22Rv1 (cell line): ENCODE measurements around the gene PLXNA2.

Source experiments
- ZFX ChIP-seq: fragments of 450-650 bp; IDR thresholded peaks from 2 replicates; pipeline ENCODE4 v1.6.1; 2017; ENCODE audit warnings: antibody characterized with exemption, borderline replicate concordance
- TF ChIP-seq, protein P1 (sequence below): fragments of 450-650 bp; IDR thresholded peaks from 2 replicates; pipeline ENCODE4 v1.5.1; 2017; ENCODE audit warnings: mild to moderate bottlenecking

DNA sequence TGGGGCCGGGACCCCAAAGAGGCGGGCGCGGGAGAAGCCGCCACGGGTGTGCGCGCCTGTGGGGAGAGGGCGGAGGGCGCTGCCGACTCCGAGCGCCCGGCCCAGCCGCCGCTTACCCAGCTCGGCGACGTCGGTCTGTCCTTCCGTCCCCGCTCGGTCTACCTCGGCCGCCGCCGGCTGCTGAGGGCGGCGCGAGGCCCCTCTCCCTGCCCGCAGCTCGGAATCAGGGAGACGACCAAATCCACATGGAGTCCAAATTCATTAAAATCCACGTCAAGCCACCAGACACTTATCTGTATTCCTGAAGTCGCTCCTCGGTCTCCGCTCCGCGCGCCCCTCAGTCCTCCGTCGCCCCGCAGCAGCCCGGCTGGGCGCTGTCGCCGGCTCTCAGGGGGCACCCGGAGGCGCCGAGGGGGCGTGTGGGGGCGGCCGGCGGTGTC is 637 bp downstream of the PLXNA2 start:
- TF ChIP-seq, protein P1, sequence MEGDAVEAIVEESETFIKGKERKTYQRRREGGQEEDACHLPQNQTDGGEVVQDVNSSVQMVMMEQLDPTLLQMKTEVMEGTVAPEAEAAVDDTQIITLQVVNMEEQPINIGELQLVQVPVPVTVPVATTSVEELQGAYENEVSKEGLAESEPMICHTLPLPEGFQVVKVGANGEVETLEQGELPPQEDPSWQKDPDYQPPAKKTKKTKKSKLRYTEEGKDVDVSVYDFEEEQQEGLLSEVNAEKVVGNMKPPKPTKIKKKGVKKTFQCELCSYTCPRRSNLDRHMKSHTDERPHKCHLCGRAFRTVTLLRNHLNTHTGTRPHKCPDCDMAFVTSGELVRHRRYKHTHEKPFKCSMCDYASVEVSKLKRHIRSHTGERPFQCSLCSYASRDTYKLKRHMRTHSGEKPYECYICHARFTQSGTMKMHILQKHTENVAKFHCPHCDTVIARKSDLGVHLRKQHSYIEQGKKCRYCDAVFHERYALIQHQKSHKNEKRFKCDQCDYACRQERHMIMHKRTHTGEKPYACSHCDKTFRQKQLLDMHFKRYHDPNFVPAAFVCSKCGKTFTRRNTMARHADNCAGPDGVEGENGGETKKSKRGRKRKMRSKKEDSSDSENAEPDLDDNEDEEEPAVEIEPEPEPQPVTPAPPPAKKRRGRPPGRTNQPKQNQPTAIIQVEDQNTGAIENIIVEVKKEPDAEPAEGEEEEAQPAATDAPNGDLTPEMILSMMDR, result peak; percentile 31; the same call in 1 of the 2 replicates
- TF ChIP-seq ZFX, result no peak
